Suprapubic skin (tissue), 4 donors: ENCODE measurements around the gene FGA. TPM values are rescaled to one million over a fixed set of nuclear protein-coding genes. Genes with fewer than 3 reads are reported as not detected.

Experiments
- DNase-seq, 2 donors: peaks; one replicate each; pipeline ENCODE4 v3.0.0-alpha.2; 2019; ENCODE audit warnings: low spot score in 2 of 2
- H3K27ac ChIP-seq: fragments of 200-600 bp; sonication (generic); one replicate; pipeline ENCODE4 v1.5.1; 2019
- H3K27me3 ChIP-seq: fragments of 200-600 bp; sonication (generic); one replicate; pipeline ENCODE4 v1.5.1; 2019
- H3K36me3 ChIP-seq: fragments of 200-600 bp; sonication (generic); one replicate; pipeline ENCODE4 v1.5.1; 2019
- H3K4me1 ChIP-seq: fragments of 200-600 bp; sonication (generic); one replicate; pipeline ENCODE4 v1.5.1; 2019
- H3K4me3 ChIP-seq: fragments of 200-600 bp; sonication (generic); one replicate; pipeline ENCODE4 v1.5.1; 2019; ENCODE audit warnings: mild to moderate bottlenecking
- H3K9me3 ChIP-seq: fragments of 200-600 bp; sonication (generic); one replicate; pipeline ENCODE4 v1.5.1; 2019
- EP300 ChIP-seq: sonication (generic); formaldehyde crosslinking; IDR thresholded peaks from one replicate; pipeline ENCODE4 v1.6.1; 2017; ENCODE audit warnings: antibody characterized with exemption
- POLR2A ChIP-seq, 2 donors: fragments of 450-650 bp; IDR thresholded peaks; one replicate each; pipeline ENCODE4 v1.6.1; 2017; ENCODE audit warnings: antibody characterized with exemption in 2 of 2, mild to moderate bottlenecking in 2 of 2, moderate library complexity in 2 of 2
- POLR2AphosphoS5 ChIP-seq, 3 donors: sonication (generic); formaldehyde crosslinking; IDR thresholded peaks; one replicate each; pipeline ENCODE4 v1.6.1; 2017; ENCODE audit warnings: antibody characterized with exemption in 3 of 3
- WGBS: methylation state at CpG from one replicate; pipeline ENCODE4 v1.1.5; 2018; 5-methylcytosine and 5-hydroxymethylcytosine counted together
- total RNA-seq, 4 donors: library from RNA; depleted of rRNA; stranded (reverse); fragments of >200 nt; gene quantifications; one replicate each; pipeline ENCODE4 v1.1.0, GENCODE V29; 2016
- TF ChIP-seq, protein P1 (sequence below), 2 donors: fragments of 200-600 bp in 1 of 2; fragments of 450-650 bp in 1 of 2; sonication (generic) in 1 of 2; IDR thresholded peaks; one replicate each; pipeline ENCODE4 v1.5.1; 2016 to 2019; ENCODE audit warnings: antibody characterized with exemption in 2 of 2, mild to moderate bottlenecking in 1 of 2, moderate library complexity in 1 of 2

FGA gene
- total RNA-seq, 4 donors from 2014 or later: 30.0 TPM; not detected in 3

- no peaks in the 10 kb centered on the region for H3K9me3 ChIP-seq
- no peak for DNase-seq
- H3K4me1 ChIP-seq: peaks cover 8% of the 10 kb centered on the region
- WGBS: 92% methylated on average over 3 of the region's 3 CpGs
- TF ChIP-seq POLR2AphosphoS5 (IDR thresholded peaks at IDR 0.05): no peak
- TF ChIP-seq, protein P1, sequence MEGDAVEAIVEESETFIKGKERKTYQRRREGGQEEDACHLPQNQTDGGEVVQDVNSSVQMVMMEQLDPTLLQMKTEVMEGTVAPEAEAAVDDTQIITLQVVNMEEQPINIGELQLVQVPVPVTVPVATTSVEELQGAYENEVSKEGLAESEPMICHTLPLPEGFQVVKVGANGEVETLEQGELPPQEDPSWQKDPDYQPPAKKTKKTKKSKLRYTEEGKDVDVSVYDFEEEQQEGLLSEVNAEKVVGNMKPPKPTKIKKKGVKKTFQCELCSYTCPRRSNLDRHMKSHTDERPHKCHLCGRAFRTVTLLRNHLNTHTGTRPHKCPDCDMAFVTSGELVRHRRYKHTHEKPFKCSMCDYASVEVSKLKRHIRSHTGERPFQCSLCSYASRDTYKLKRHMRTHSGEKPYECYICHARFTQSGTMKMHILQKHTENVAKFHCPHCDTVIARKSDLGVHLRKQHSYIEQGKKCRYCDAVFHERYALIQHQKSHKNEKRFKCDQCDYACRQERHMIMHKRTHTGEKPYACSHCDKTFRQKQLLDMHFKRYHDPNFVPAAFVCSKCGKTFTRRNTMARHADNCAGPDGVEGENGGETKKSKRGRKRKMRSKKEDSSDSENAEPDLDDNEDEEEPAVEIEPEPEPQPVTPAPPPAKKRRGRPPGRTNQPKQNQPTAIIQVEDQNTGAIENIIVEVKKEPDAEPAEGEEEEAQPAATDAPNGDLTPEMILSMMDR (IDR thresholded peaks at IDR 0.05): no peak
- TF ChIP-seq EP300: no peak
- no peak for TF ChIP-seq POLR2A (IDR thresholded peaks at IDR 0.05)
- H3K36me3 ChIP-seq: no peaks in the 10 kb centered on the region
- H3K4me3 ChIP-seq: no peak overlapping the region
- no peak overlapping the region for H3K27ac ChIP-seq
- peaks cover 14% of the 10 kb centered on the region for H3K27me3 ChIP-seq
Measured at GRCh38 chr4:154625971-154626370, 35.4 kb upstream of the FGA start.

DNA sequence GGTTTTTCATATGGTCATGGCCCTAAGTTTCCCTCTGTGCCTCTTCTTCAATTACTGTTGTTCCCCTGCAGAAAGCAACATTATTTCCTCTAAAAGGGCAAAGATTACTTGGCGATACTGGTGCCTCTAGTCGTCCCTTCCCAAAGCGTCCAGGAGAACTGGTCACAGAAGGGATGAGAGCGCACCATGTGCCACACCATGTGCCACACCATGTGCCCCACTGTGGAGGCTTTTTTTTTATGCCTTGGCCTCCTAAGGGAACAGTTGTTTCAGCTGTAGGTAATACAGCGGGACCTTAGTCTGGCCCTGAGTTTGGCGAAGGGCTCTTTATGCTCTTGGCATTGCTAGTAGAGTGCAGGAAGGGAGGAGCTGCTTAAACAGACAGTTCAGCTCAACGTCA lies 33.5 kb upstream of the FGA start:
- Histone ChIP-seq H3K27me3 (peaks cover 9% of the 10 kb centered on the region), H3K27ac (no peak overlapping the region), H3K9me3 (no peaks in the 10 kb centered on the region), H3K4me1 (peaks cover 8% of the 10 kb centered on the region), H3K4me3 (no peak overlapping the region), H3K36me3 (no peaks in the 10 kb centered on the region)
- 90% methylated on average over 7 of the region's 7 CpGs for WGBS
- TF ChIP-seq EP300: no peak
- TF ChIP-seq POLR2AphosphoS5 (IDR thresholded peaks at IDR 0.05): no peak
- TF ChIP-seq, protein P1 (IDR thresholded peaks at IDR 0.05): no peak
- no peak for TF ChIP-seq POLR2A (IDR thresholded peaks at IDR 0.05)
- DNase-seq: no peak

DNA sequence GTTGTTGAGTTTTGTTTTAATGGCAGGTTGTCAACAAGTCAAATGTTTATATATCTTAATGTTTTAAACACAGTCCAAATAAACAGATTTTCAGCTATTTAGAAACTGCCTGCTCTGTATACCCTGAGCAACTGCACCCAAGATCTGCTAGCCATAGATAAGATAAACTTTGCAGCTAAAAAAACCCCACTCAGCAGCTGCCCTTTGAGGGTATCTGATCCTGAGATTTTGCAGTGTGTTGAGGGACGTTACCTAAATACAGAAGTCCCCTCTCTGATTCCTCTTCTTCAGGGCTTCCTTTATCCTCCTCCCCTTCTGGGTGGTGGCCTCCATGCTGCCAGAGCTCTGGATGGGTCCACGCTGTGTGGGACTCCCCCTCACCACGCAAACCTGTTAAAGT lies 32.9 kb upstream of the FGA start:
- 73% methylated on average over 3 of the region's 3 CpGs for WGBS
- Histone ChIP-seq H3K4me3 (no peak overlapping the region), H3K4me1 (peaks cover 8% of the 10 kb centered on the region), H3K27me3 (peaks cover 3% of the 10 kb centered on the region), H3K36me3 (no peaks in the 10 kb centered on the region), H3K9me3 (no peaks in the 10 kb centered on the region), H3K27ac (no peak overlapping the region)
- TF ChIP-seq POLR2A (IDR thresholded peaks at IDR 0.05) (no peak), POLR2AphosphoS5 (IDR thresholded peaks at IDR 0.05) (no peak), EP300 (no peak)
- TF ChIP-seq, protein P1 (IDR thresholded peaks at IDR 0.05): no peak
- DNase-seq: no peak

DNA sequence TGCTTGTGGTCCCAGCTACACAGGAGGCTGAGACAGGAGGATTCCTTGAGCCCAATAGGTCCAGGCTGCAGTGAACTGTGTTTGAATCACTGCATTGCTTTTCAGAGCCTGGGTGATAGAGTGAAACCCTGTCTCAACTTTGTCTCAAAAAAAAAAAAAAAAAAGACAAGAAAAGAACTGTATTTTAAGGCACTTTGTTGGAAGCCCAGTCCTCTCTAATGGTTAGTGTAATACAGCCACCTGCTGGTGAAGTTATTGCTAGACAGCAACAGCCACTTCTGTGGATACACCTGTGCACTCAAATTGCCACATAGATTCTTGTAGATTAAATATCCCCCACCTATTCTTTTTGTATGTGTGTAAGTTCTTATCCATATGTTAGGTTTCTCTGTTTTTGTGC lies 32.1 kb upstream of the FGA start:
- Histone ChIP-seq H3K27me3 (no peaks in the 10 kb centered on the region), H3K27ac (no peak overlapping the region), H3K9me3 (no peaks in the 10 kb centered on the region), H3K4me3 (no peak overlapping the region), H3K36me3 (no peaks in the 10 kb centered on the region), H3K4me1 (peaks cover 8% of the 10 kb centered on the region)
- DNase-seq: no peak
- TF ChIP-seq, protein P1 (IDR thresholded peaks at IDR 0.05): peak; percentile 8 to 17
- no peak for TF ChIP-seq EP300

GRCh38 chr4:154620111-154620510 lies 29.6 kb upstream of the FGA start:
- TF ChIP-seq EP300: no peak
- TF ChIP-seq POLR2A (IDR thresholded peaks at IDR 0.05): no peak
- TF ChIP-seq, protein P1 (IDR thresholded peaks at IDR 0.05): no peak
- no peak for TF ChIP-seq POLR2AphosphoS5 (IDR thresholded peaks at IDR 0.05)
- WGBS: 0% methylated on average over 1 of the region's 1 CpG
- no peaks in the 10 kb centered on the region for H3K4me1 ChIP-seq
- DNase-seq: no peak
- no peaks in the 10 kb centered on the region for H3K9me3 ChIP-seq
- peaks cover under 1% of the 10 kb centered on the region for H3K27me3 ChIP-seq
- H3K27ac ChIP-seq: no peak overlapping the region
- no peak overlapping the region for H3K4me3 ChIP-seq
- H3K36me3 ChIP-seq: no peaks in the 10 kb centered on the region
